Mucosa of stomach (tissue), 1 donor: ENCODE results near the gene KCNK17.
A peak's percentile ranks its signal among the peaks of the same experiment; 100 is the strongest.

Experiments used
- H3K27me3 ChIP-seq: one replicate; pipeline ENCODE4 v1.7.0; 2013; ENCODE audit warnings: mild to moderate bottlenecking, low read length; ENCODE audit not compliant: control insufficient read depth, insufficient read depth
- H3K36me3 ChIP-seq: one replicate; pipeline ENCODE4 v1.7.0; 2013; ENCODE audit warnings: low read length; ENCODE audit not compliant: control insufficient read depth, insufficient read depth
- H3K4me1 ChIP-seq: one replicate; pipeline ENCODE4 v1.7.0; 2013; ENCODE audit warnings: mild to moderate bottlenecking, low read length; ENCODE audit not compliant: control insufficient read depth, insufficient read depth
- H3K4me3 ChIP-seq: one replicate; pipeline ENCODE4 v1.7.0; 2013; ENCODE audit warnings: low read length
- H3K9ac ChIP-seq: one replicate; pipeline ENCODE4 v1.7.0; 2013; ENCODE audit warnings: mild to moderate bottlenecking, low read length, moderate library complexity
- H3K9me3 ChIP-seq: one replicate; pipeline ENCODE4 v1.7.0; 2013; ENCODE audit warnings: mild to moderate bottlenecking, low read length, moderate library complexity; ENCODE audit not compliant: control insufficient read depth
- donor health status: Pancreatic carcinoma.

The KCNK17 gene, protein sequence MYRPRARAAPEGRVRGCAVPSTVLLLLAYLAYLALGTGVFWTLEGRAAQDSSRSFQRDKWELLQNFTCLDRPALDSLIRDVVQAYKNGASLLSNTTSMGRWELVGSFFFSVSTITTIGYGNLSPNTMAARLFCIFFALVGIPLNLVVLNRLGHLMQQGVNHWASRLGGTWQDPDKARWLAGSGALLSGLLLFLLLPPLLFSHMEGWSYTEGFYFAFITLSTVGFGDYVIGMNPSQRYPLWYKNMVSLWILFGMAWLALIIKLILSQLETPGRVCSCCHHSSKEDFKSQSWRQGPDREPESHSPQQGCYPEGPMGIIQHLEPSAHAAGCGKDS

DNA sequence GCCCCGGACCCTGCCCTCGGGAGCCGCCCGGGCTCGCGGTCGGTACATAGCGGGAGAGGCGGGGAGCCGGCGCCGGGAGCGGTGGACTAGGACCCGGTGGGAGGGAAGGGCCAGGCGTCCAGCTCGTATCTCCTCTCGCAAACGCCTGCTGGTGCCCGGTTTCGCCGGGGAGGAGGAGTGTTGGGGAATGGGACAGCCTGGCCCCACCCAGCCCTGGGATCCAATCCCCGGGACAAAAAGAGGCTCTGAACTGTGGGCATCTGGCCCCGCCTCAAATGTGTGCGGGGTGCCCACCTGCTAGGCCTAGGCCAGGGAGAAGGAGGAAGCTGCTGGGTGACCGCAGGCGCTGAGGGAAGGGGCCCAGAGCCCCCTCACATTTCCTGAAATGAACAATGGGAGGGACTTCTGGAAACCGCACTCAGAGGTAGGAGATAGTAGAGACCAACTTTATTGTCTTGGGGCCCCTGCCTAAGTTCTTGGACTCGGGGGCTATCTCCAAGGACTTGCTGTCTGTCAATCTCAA is at the start of gene KCNK17:
TSS of gene KCNK17 (minus strand) at position 147 of the 523 bp plus-strand sequence. CDS start at position 48, 99 bp downstream.
- no peak within 1 kb of the TSS for H3K4me3 ChIP-seq
- H3K4me1 ChIP-seq: peaks cover 20% of the 10 kb centered on the region
- H3K9me3 ChIP-seq: no peaks in the 10 kb centered on the region
- no peaks in the 10 kb centered on the region for H3K36me3 ChIP-seq
- peaks cover 54% of the 10 kb centered on the region for H3K27me3 ChIP-seq
- peak within 1 kb of the TSS; percentile 15 for H3K9ac ChIP-seq

DNA sequence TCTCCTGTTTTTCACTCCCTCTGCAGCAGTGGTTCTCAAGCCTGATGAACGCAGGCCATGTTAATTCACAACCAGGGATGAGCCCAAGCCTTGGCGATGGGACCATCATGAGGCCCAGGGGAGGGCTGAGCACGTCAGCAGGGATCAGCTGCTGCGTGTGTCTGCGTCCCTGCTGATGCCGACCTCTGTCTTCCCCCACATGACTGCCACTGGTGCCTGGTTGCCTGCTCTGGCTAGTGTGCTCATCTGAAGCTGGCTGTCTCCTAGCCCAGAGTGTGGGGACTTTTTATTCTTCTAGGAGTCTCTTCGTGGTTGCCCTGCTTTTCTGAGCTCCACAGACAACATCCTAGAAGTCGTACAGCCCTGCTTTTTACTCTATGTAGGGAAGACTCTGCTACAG is 49.1 kb upstream of the KCNK17 start:
- no peak overlapping the region for H3K9ac ChIP-seq
- no peaks in the 10 kb centered on the region for H3K9me3 ChIP-seq
- H3K36me3 ChIP-seq: no peaks in the 10 kb centered on the region
- no peaks in the 10 kb centered on the region for H3K4me1 ChIP-seq
- no peaks in the 10 kb centered on the region for H3K27me3 ChIP-seq
- no peak overlapping the region for H3K4me3 ChIP-seq

DNA sequence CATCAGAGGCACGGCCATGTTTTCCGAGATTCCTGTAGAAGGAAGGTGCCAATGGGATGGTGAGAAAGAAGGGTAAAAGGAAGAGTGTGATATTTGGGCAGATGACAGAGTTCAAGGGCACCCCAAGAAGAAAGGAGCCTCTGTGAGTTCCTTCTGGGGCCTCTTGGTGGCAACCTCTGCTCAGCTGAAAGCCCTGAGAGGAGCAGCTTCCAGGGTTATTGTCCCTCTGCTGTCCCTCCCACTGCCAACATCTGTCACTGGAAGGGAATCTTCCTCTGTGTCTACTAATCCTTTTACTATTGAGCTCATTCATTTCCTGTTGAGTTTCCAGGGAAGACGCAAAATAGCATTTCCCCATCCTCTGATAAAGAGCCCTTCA is 48.3 kb upstream of the KCNK17 start:
- H3K4me1 ChIP-seq: no peaks in the 10 kb centered on the region
- H3K4me3 ChIP-seq: no peak overlapping the region
- H3K9ac ChIP-seq: no peak overlapping the region
- no peaks in the 10 kb centered on the region for H3K36me3 ChIP-seq
- no peaks in the 10 kb centered on the region for H3K9me3 ChIP-seq
- no peaks in the 10 kb centered on the region for H3K27me3 ChIP-seq

DNA sequence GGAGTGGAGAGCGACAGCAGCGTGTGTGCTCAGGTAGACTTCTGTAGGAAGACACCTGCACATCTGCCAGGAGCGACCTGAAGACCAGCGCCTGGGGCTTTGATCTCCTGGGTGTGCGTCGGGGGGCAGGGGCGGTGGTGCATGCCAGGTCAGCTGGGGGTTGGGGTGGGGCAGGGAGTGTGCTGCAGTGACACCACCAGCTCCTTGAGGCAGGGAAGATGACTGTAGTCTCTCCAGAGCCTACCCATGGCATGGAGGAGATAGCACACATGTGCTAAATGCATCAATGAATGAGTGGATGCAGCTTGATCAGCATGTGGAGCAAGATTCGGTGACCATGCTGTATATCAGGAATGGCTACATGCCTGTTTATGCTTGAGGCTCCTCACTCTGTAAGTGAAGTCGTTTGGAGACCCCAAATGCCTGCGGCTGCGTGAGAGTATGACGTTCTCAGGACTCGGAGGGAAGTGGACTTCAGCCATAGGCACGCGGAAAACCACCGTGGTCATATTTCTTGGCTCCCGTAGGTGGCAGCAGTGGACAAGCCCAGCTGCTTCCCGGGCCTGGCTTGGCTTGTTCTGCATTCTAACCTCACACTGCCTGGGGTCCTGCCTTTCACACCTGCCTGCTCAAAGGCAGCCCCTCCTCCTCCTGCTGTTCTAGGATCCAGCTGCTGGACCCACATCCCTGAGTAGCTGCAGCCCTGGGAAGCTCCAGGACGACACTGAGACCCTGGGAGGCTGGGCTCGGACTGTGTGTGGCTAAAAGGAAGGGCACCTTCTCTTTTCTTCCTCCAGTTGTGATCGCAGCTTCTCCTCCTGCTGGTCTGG is 47.7 kb upstream of the KCNK17 start:
- Histone ChIP-seq H3K9me3 (no peaks in the 10 kb centered on the region), H3K4me1 (no peaks in the 10 kb centered on the region), H3K9ac (no peak overlapping the region), H3K4me3 (no peak overlapping the region), H3K27me3 (no peaks in the 10 kb centered on the region), H3K36me3 (no peaks in the 10 kb centered on the region)

DNA sequence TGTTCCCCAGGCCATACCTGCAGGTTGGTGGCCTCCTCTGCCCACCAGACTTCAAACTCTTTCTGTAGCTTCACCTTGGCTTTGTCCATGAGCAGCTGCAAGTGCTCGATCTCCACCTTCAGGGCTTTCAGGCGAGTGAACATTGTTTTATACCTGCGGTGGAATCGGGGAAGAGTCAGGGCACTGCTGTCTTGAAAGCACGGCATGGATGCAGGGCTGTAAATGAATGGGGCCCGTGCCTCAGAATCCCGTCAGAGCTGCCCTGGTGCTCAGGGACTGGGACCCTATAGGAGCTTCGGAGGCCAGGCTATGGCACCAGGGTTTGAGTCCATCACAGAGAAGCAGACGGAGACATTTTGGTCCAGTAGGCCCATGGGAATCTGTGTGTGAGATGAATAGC is 46.2 kb upstream of the KCNK17 start:
- H3K9ac ChIP-seq: no peak overlapping the region
- H3K9me3 ChIP-seq: no peaks in the 10 kb centered on the region
- no peaks in the 10 kb centered on the region for H3K27me3 ChIP-seq
- H3K4me1 ChIP-seq: no peaks in the 10 kb centered on the region
- H3K4me3 ChIP-seq: no peak overlapping the region
- H3K36me3 ChIP-seq: no peaks in the 10 kb centered on the region

DNA sequence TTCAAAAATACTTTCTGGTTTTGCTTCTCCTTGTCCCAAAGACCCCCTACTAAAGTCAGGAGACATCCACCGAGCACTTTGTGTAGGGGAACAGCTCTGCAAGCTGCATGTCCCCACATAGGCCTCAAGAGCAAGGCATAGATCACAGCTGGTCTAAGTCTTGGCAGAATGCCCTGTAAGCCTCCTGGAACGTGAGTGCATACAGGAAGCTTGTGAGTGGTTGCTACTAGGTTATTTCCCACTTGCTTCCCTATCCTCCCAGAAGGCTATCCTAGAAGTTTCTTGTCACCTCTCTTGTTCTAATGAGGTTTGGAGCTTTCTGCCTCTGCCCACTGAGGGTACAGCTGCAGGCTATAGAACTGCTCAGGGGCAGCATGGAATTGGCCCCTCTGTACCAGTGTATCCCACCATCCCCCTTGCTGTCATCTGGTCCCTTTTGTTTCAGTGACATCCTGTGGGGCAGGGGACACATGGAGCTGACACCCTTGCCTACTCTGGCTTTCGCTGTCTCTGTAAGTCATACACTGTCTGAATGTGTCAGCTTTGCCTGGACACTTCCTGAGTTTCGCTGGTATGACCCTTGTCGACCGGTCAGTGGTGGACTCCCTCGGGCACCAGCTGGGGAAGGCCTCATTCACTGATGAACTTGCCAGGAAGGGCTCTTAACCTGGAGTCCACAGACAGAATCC is 43.9 kb upstream of the KCNK17 start:
- H3K9me3 ChIP-seq: no peaks in the 10 kb centered on the region
- no peaks in the 10 kb centered on the region for H3K27me3 ChIP-seq
- no peak overlapping the region for H3K9ac ChIP-seq
- H3K4me1 ChIP-seq: no peaks in the 10 kb centered on the region
- H3K4me3 ChIP-seq: no peak overlapping the region
- no peaks in the 10 kb centered on the region for H3K36me3 ChIP-seq

DNA sequence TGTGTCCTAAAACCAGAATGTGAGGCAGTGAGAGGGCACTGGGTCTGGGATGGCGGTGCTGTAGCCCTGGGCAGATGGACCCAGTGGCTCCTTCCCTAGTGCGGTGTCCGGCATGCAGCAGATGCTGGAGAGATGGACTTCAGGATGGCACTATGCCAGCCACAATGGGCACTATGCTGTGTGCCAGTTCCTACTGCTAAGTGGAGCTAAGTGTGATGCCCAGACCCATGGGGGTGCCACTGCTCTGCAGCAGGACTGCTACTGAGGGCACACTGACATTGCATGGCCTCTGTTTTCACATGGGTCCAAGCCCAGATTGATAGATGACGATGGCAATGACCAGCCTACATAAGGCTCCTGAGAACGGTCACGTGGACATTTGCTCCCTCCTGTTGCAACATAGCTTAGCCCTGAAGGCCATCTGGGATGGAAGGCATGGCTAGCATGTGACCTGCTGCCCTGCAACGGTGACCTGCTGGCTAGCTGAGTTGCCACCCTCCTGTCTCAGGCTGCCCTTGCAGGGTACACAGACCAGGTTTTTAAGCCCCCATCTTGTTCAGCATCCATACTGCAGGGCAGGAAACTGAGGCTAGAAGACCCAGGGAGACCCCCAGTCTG is 39.6 kb upstream of the KCNK17 start:
- no peaks in the 10 kb centered on the region for H3K4me1 ChIP-seq
- no peaks in the 10 kb centered on the region for H3K27me3 ChIP-seq
- H3K9ac ChIP-seq: no peak overlapping the region
- H3K36me3 ChIP-seq: no peaks in the 10 kb centered on the region
- H3K9me3 ChIP-seq: no peaks in the 10 kb centered on the region
- H3K4me3 ChIP-seq: no peak overlapping the region

DNA sequence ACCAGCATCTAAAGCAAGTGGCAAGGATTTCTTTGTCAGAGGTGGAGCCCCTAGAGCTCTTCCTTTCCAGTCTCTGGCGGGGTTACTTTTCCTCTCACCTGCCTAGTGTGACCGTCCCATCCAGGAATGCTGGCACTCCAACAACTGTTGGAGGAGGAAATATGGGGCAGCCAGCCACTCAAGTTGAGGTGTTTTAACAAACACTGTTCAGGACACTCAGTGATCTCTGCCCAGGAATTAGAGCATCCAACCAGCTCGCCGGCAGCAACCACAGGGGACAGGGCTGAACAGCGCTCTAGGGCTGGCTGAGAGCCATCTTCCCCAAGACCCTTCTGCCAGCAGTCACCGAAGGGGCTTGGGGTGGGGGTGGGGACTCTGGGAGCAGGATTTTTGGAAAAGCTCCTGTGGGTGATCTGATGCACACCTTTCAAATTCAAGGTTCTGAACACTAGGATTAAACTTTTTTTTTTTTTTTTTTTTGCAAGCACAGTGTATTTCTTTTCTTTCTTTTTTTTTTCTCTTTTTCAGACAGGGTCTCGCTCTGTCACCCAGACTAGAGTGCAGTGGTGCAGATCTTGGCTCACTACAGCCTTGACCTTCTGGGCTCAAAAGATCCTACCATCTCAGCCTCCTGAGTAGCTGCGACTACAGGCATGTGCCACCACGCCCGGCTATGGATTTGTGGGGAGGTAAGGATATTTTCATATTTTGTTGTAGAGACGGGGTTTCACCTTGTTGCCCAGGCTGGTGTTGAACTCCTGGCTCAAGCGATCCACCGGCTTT is 36.7 kb upstream of the KCNK17 start:
- H3K27me3 ChIP-seq: no peaks in the 10 kb centered on the region
- H3K36me3 ChIP-seq: no peaks in the 10 kb centered on the region
- no peak overlapping the region for H3K4me3 ChIP-seq
- no peak overlapping the region for H3K9ac ChIP-seq
- no peaks in the 10 kb centered on the region for H3K4me1 ChIP-seq
- H3K9me3 ChIP-seq: no peaks in the 10 kb centered on the region

DNA sequence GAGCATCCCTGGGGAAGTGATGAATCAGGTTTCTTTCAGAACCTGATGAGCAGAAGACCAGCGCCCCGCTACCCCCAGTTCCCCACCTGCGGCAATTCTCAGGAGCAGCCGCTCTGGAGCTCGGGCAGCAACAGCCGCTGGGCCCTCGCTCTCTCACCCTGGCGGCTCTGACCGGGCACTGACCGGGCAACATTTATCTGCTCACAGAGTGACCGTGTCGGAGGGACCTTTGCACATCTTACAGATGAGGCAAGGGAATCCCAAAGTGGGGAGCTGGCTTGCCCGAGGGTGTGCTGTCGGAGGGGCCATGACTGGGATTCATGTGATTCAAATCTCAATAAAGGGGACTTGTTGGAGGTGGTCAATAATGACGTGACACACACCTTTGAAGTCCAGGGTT is 34.5 kb upstream of the KCNK17 start:
- Histone ChIP-seq H3K4me3 (no peak overlapping the region), H3K36me3 (no peaks in the 10 kb centered on the region), H3K4me1 (no peaks in the 10 kb centered on the region), H3K9ac (no peak overlapping the region), H3K9me3 (no peaks in the 10 kb centered on the region), H3K27me3 (no peaks in the 10 kb centered on the region)

DNA sequence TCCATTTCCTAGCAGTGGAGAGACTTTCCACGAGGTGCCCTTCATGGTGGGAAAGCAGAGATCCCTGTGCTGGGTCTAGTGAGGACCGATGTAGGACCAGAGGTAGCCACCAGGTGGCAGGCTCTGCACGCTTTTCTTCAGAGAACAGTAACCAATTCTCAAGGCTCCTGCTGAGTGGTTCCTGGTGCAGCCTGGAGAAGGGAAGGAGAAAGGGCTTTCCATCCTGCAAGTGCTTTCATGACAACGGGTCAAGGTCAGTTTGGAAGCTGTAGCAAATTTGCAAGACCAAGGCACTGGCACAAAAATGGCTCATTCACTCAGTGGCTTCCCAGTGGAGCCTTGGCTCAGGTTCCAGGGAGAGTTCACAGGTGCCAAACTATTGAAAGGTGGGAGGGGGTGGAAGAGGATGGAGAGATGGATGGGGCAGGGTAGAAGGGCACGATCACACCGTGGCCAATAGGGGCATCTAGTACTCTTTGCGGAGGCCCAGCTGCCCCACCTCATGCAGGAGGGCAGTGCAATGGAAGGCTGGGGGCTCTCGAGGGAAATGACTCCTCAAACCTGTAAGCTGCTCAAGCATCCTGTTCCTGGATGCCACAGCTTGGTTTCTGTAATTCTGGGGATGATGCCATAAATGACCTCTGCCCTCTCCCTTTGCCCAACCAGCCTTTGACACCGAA is 33.8 kb upstream of the KCNK17 start:
- Histone ChIP-seq H3K4me3 (no peak overlapping the region), H3K27me3 (no peaks in the 10 kb centered on the region), H3K9ac (no peak overlapping the region), H3K4me1 (no peaks in the 10 kb centered on the region), H3K9me3 (no peaks in the 10 kb centered on the region), H3K36me3 (no peaks in the 10 kb centered on the region)

DNA sequence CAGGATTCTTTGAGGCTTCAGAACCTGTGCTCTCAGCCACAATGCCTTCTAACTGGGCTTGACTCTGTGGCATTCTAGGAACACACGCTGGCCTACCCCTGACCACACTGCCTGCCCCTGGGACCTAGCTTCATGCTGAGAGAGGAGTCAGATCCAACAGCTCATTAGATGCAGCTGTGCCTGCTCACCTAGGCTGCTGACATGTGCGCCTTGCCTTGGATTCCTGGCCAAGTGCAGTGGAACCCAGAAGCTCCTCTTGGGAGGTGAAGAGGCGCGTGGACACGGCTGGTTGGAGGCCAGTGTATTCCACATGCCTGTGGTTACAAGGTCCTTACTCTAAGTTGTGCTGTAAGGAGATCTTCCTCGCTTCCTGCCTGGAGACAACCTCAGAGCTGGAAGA is 33.0 kb upstream of the KCNK17 start:
- H3K4me3 ChIP-seq: no peak overlapping the region
- H3K27me3 ChIP-seq: no peaks in the 10 kb centered on the region
- no peak overlapping the region for H3K9ac ChIP-seq
- no peaks in the 10 kb centered on the region for H3K4me1 ChIP-seq
- H3K9me3 ChIP-seq: no peaks in the 10 kb centered on the region
- H3K36me3 ChIP-seq: no peaks in the 10 kb centered on the region
